ENCODE results near the gene CALN1. TPM values are rescaled to one million over a fixed set of nuclear protein-coding genes. Genes with fewer than 3 reads are reported as not detected.

The CALN1 gene
- total RNA-seq, 5 donors from 2014 or later (not counting 1 experiment from before 2014, with no cell fraction given): 0.03 to 0.26 (median 0.05) TPM

GRCh38 chr7:71900556-71900955, 511.6 kb downstream of the CALN1 start:
- Histone ChIP-seq H3K27me3 (replicated peaks in 1 of 2; ENCODE audit: control insufficient read depth in 2 of 2, extremely low read depth in 1 of 2, insufficient read depth in 2 of 2, low read length in 1 of 2) (no peaks in the 10 kb centered on the region), H3K27ac (ENCODE audit: low read length) (no peak overlapping the region), H3K9me3 (no peaks in the 10 kb centered on the region), H3K4me1 (ENCODE audit: control insufficient read depth in 1 of 2, extremely low read depth in 1 of 2, insufficient read depth in 2 of 2, low read length in 2 of 2) (no peaks in the 10 kb centered on the region), H3K4me3 (ENCODE audit: control insufficient read depth in 1 of 2, extremely low read depth in 1 of 2, low read length in 1 of 2) (no peak overlapping the region), H3K36me3 (ENCODE audit: control insufficient read depth in 2 of 2, extremely low read depth in 1 of 2, insufficient read depth in 1 of 2, low read length in 1 of 2) (no peaks in the 10 kb centered on the region)
- Mint-ChIP-seq H3K9me3 (peaks cover 8 to 22% (median 12%) of the 10 kb centered on the region in 3 donors), H3K4me1 (no peaks in the 10 kb centered on the region), H3K27ac (no peak overlapping the region), H3K4me3 (no peak overlapping the region), H3K36me3 (no peaks in the 10 kb centered on the region), H3K27me3 (no peaks in the 10 kb centered on the region)
- ATAC-seq (replicated peaks in 1 of 4) (no peak), DNase-seq (peak in 1 of 35 experiments; percentile 1)
- 6% methylated on average over 2 of the region's 3 CpGs for WGBS (ENCODE audit: insufficient coverage)
- ChIA-PET CTCF (no interaction called here), POLR2A (no interaction called here)

DNA sequence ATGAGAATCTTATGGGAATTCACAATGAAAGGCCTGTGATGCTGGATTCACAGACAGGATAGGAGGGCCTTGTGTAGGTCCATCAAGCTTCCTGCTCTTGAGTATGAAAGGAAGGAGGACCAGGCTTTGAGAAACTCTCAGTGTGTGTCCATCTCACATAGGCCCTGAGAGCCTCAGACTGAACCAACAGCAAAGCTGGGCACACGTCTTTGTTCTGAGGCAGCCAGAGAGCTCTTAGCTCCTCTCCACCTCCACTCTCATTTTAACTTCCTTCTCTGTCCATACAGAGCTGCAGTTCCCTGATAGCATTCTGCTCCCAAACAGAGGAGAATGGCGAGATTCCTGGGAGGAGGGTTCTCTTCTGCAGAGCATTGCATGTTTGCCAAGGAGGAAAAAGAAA, 515.6 kb downstream of the CALN1 start:
- ATAC-seq (replicated peaks in 1 of 4) (no peak), DNase-seq (no peak)
- Mint-ChIP-seq H3K4me1 (no peaks in the 10 kb centered on the region), H3K27me3 (no peaks in the 10 kb centered on the region), H3K36me3 (no peaks in the 10 kb centered on the region), H3K4me3 (no peak overlapping the region), H3K9me3 (peaks cover 3 to 6% (median 5%) of the 10 kb centered on the region in 3 donors), H3K27ac (no peak overlapping the region)
- 67% methylated on average over 1 of the region's 2 CpGs for WGBS (ENCODE audit: insufficient coverage)
- ChIA-PET CTCF (no interaction called here), POLR2A (no interaction called here)
- no peaks in the 10 kb centered on the region for H3K4me1 ChIP-seq (ENCODE audit: control insufficient read depth in 1 of 2, extremely low read depth in 1 of 2, insufficient read depth in 2 of 2, low read length in 2 of 2)
- no peaks in the 10 kb centered on the region for H3K27me3 ChIP-seq (replicated peaks in 1 of 2; ENCODE audit: control insufficient read depth in 2 of 2, extremely low read depth in 1 of 2, insufficient read depth in 2 of 2, low read length in 1 of 2)
- no peak overlapping the region for H3K4me3 ChIP-seq (ENCODE audit: control insufficient read depth in 1 of 2, extremely low read depth in 1 of 2, low read length in 1 of 2)
- no peaks in the 10 kb centered on the region for H3K36me3 ChIP-seq (ENCODE audit: control insufficient read depth in 2 of 2, extremely low read depth in 1 of 2, insufficient read depth in 1 of 2, low read length in 1 of 2)
- no peak overlapping the region for H3K27ac ChIP-seq (ENCODE audit: low read length)
- no peaks in the 10 kb centered on the region for H3K9me3 ChIP-seq

DNA sequence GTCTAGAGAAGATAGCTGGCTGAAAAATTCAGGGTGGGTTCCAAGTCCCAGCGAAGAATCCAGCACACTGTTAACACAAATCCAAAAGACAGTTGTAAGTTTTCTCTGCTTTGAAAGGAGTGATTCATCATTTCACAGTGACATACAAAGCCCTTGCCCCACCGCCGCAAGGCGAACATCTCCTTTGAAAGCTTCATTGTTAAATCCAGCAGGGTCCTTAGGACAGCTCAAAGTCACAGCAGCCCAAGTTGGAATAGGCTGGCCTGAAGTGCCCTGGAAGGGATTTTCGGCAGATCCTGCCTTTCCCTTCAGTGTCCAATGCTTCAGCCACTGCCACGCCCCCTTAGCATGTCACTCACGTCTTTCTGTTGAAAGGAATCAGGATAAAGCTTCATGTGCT, 526.1 kb downstream of the CALN1 start:
- Histone ChIP-seq H3K9me3 (no peaks in the 10 kb centered on the region), H3K4me3 (ENCODE audit: control insufficient read depth in 1 of 2, extremely low read depth in 1 of 2, low read length in 1 of 2) (no peak overlapping the region), H3K36me3 (ENCODE audit: control insufficient read depth in 2 of 2, extremely low read depth in 1 of 2, insufficient read depth in 1 of 2, low read length in 1 of 2) (no peaks in the 10 kb centered on the region), H3K27ac (ENCODE audit: low read length) (no peak overlapping the region), H3K27me3 (replicated peaks in 1 of 2; ENCODE audit: control insufficient read depth in 2 of 2, extremely low read depth in 1 of 2, insufficient read depth in 2 of 2, low read length in 1 of 2) (no peaks in the 10 kb centered on the region), H3K4me1 (ENCODE audit: control insufficient read depth in 1 of 2, extremely low read depth in 1 of 2, insufficient read depth in 2 of 2, low read length in 2 of 2) (no peaks in the 10 kb centered on the region)
- POLR2A ChIA-PET: no interaction called here
- no peak for ATAC-seq (replicated peaks in 1 of 4)
- H3K36me3 Mint-ChIP-seq: no peaks in the 10 kb centered on the region
- CTCF ChIA-PET: interaction anchor here in 1 of 2 donors (0.5 kb wide), 1 partner anchor 8 kb away, joined by 4 read pairs; no protein-coding TSS in a partner anchor
- DNase-seq: no peak
- H3K4me3 Mint-ChIP-seq: no peak overlapping the region
- WGBS (ENCODE audit: insufficient coverage): 54% methylated on average over 6 of the region's 7 CpGs
- no peaks in the 10 kb centered on the region for H3K4me1 Mint-ChIP-seq
- H3K27ac Mint-ChIP-seq: no peak overlapping the region
- peaks cover 15 to 29% (median 20%) of the 10 kb centered on the region in 3 donors for H3K9me3 Mint-ChIP-seq
- H3K27me3 Mint-ChIP-seq: no peaks in the 10 kb centered on the region

DNA sequence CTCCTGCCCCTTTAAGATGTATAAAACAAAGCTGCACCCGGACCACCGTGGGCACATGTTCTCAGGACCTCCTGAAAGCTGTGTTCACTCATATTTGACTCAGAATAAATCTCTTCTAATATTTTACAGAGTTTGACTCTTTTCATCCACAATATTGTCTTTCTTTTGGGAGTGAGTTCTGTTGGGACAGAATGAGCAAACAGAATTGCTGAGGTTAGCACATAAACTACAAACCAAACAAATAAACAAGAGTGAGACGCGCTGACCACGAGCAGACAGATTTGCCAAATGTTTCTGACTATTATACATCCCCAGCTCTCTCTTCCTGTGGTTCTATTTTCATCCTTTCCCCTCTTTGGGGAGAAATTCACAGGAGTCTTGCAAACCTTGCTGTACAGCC, 526.7 kb downstream of the CALN1 start:
- Mint-ChIP-seq H3K4me1 (no peaks in the 10 kb centered on the region), H3K9me3 (peaks cover 15 to 31% (median 21%) of the 10 kb centered on the region in 3 donors), H3K27me3 (no peaks in the 10 kb centered on the region), H3K27ac (no peak overlapping the region), H3K4me3 (no peak overlapping the region), H3K36me3 (no peaks in the 10 kb centered on the region)
- 32% methylated on average over 3 of the region's 5 CpGs for WGBS (ENCODE audit: insufficient coverage)
- no peak overlapping the region for H3K4me3 ChIP-seq (ENCODE audit: control insufficient read depth in 1 of 2, extremely low read depth in 1 of 2, low read length in 1 of 2)
- no peak for ATAC-seq (replicated peaks in 1 of 4)
- no peaks in the 10 kb centered on the region for H3K9me3 ChIP-seq
- ChIA-PET POLR2A (no interaction called here), CTCF (no interaction called here)
- H3K27ac ChIP-seq (ENCODE audit: low read length): no peak overlapping the region
- no peaks in the 10 kb centered on the region for H3K27me3 ChIP-seq (replicated peaks in 1 of 2; ENCODE audit: control insufficient read depth in 2 of 2, extremely low read depth in 1 of 2, insufficient read depth in 2 of 2, low read length in 1 of 2)
- H3K36me3 ChIP-seq (ENCODE audit: control insufficient read depth in 2 of 2, extremely low read depth in 1 of 2, insufficient read depth in 1 of 2, low read length in 1 of 2): no peaks in the 10 kb centered on the region
- no peak for DNase-seq
- no peaks in the 10 kb centered on the region for H3K4me1 ChIP-seq (ENCODE audit: control insufficient read depth in 1 of 2, extremely low read depth in 1 of 2, insufficient read depth in 2 of 2, low read length in 2 of 2)

DNA sequence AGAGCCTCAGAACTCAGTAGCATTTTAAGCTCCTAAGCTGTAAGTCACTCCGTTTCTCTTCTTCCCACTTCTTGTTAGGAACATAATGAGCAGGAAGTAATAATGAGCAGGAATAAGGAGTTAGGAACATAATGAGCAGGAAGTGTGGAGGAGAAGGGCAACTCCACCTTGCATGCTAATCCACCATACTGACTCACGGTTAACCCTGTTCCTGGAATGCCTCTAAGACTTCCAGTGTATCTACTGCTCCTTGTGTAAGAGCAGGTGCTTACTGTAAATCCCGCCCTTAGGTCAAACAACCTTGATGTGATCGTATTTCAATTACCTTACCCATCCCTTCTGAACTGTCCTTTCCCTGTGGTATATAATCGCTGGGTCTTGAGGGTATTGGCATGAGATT, 528.7 kb downstream of the CALN1 start:
- ChIA-PET POLR2A (interaction anchor here in 1 of 2 donors (0.6 kb wide), 1 partner anchor 153 kb away, joined by 3 read pairs; no protein-coding TSS in a partner anchor), CTCF (no interaction called here)
- no peak for ATAC-seq (replicated peaks in 1 of 4)
- H3K4me3 Mint-ChIP-seq: no peak overlapping the region
- no peak overlapping the region for H3K27ac Mint-ChIP-seq
- H3K36me3 ChIP-seq (ENCODE audit: control insufficient read depth in 2 of 2, extremely low read depth in 1 of 2, insufficient read depth in 1 of 2, low read length in 1 of 2): no peaks in the 10 kb centered on the region
- no peaks in the 10 kb centered on the region for H3K9me3 ChIP-seq
- WGBS (ENCODE audit: insufficient coverage): 100% methylated on average over 1 of the region's 5 CpGs
- H3K4me1 ChIP-seq (ENCODE audit: control insufficient read depth in 1 of 2, extremely low read depth in 1 of 2, insufficient read depth in 2 of 2, low read length in 2 of 2): no peaks in the 10 kb centered on the region
- H3K36me3 Mint-ChIP-seq: no peaks in the 10 kb centered on the region
- DNase-seq: no peak
- H3K4me1 Mint-ChIP-seq: no peaks in the 10 kb centered on the region
- no peak overlapping the region for H3K27ac ChIP-seq (ENCODE audit: low read length)
- H3K4me3 ChIP-seq (ENCODE audit: control insufficient read depth in 1 of 2, extremely low read depth in 1 of 2, low read length in 1 of 2): no peak overlapping the region
- peaks cover 15 to 32% (median 18%) of the 10 kb centered on the region in 3 donors for H3K9me3 Mint-ChIP-seq
- H3K27me3 ChIP-seq (replicated peaks in 1 of 2; ENCODE audit: control insufficient read depth in 2 of 2, extremely low read depth in 1 of 2, insufficient read depth in 2 of 2, low read length in 1 of 2): no peaks in the 10 kb centered on the region
- H3K27me3 Mint-ChIP-seq: no peaks in the 10 kb centered on the region

DNA sequence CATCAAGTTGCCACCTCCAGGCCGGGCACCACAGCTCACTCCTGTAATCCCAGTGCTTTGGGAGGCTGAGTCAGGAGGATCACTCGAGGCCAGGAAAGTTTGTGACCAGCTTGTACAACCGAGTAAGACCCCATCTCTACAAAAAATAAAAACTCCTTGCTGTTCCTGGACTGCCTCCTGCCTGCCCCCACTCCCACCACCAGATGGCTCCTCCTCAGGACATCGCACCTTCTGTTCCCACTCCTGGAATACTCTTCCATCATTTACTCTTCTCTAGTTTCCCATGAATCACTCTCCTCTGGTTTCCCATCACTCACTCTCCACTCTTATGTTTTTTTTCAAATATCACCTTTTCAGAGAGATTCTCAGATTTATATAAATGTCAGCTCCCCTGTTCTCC, 540.7 kb downstream of the CALN1 start:
- no peaks in the 10 kb centered on the region for H3K27me3 ChIP-seq (replicated peaks in 1 of 2; ENCODE audit: control insufficient read depth in 2 of 2, extremely low read depth in 1 of 2, insufficient read depth in 2 of 2, low read length in 1 of 2)
- no peak for DNase-seq
- ATAC-seq (replicated peaks in 1 of 4): no peak
- no peaks in the 10 kb centered on the region for H3K36me3 ChIP-seq (ENCODE audit: control insufficient read depth in 2 of 2, extremely low read depth in 1 of 2, insufficient read depth in 1 of 2, low read length in 1 of 2)
- no peak overlapping the region for H3K27ac Mint-ChIP-seq
- peaks cover 11 to 20% (median 18%) of the 10 kb centered on the region in 3 donors for H3K9me3 Mint-ChIP-seq
- no peak overlapping the region for H3K4me3 ChIP-seq (ENCODE audit: control insufficient read depth in 1 of 2, extremely low read depth in 1 of 2, low read length in 1 of 2)
- 74% methylated on average over 4 of the region's 4 CpGs for WGBS (ENCODE audit: insufficient coverage)
- CTCF ChIA-PET: no interaction called here
- POLR2A ChIA-PET: no interaction called here
- no peak overlapping the region for H3K27ac ChIP-seq (ENCODE audit: low read length)
- H3K4me3 Mint-ChIP-seq: no peak overlapping the region
- H3K36me3 Mint-ChIP-seq: no peaks in the 10 kb centered on the region
- no peaks in the 10 kb centered on the region for H3K27me3 Mint-ChIP-seq
- no peaks in the 10 kb centered on the region for H3K4me1 Mint-ChIP-seq
- no peaks in the 10 kb centered on the region for H3K4me1 ChIP-seq (ENCODE audit: control insufficient read depth in 1 of 2, extremely low read depth in 1 of 2, insufficient read depth in 2 of 2, low read length in 2 of 2)
- no peaks in the 10 kb centered on the region for H3K9me3 ChIP-seq

GRCh38 chr7:71870812-71871211, 541.3 kb downstream of the CALN1 start:
- Mint-ChIP-seq H3K9me3 (peaks cover 10 to 16% (median 12%) of the 10 kb centered on the region in 3 donors), H3K4me3 (no peak overlapping the region), H3K27me3 (no peaks in the 10 kb centered on the region), H3K27ac (no peak overlapping the region), H3K4me1 (no peaks in the 10 kb centered on the region), H3K36me3 (no peaks in the 10 kb centered on the region)
- H3K9me3 ChIP-seq: no peaks in the 10 kb centered on the region
- H3K4me3 ChIP-seq (ENCODE audit: control insufficient read depth in 1 of 2, extremely low read depth in 1 of 2, low read length in 1 of 2): no peak overlapping the region
- no CpG with 5 or more reads among the region's 2 CpGs for WGBS (ENCODE audit: insufficient coverage)
- H3K27me3 ChIP-seq (replicated peaks in 1 of 2; ENCODE audit: control insufficient read depth in 2 of 2, extremely low read depth in 1 of 2, insufficient read depth in 2 of 2, low read length in 1 of 2): no peaks in the 10 kb centered on the region
- H3K27ac ChIP-seq (ENCODE audit: low read length): no peak overlapping the region
- DNase-seq (no peak), ATAC-seq (replicated peaks in 1 of 4) (no peak)
- ChIA-PET POLR2A (no interaction called here), CTCF (no interaction called here)
- H3K4me1 ChIP-seq (ENCODE audit: control insufficient read depth in 1 of 2, extremely low read depth in 1 of 2, insufficient read depth in 2 of 2, low read length in 2 of 2): no peaks in the 10 kb centered on the region
- no peaks in the 10 kb centered on the region for H3K36me3 ChIP-seq (ENCODE audit: control insufficient read depth in 2 of 2, extremely low read depth in 1 of 2, insufficient read depth in 1 of 2, low read length in 1 of 2)
